ENCODE measurements around the gene SULF2. TPM values are rescaled to one million over a fixed set of nuclear protein-coding genes. Genes with fewer than 3 reads are reported as not detected.
A peak's percentile ranks its signal among the peaks of the same experiment; 100 is the strongest.

SULF2 gene
- total RNA-seq, 1 experiment from 2014 or later, result 82.2 TPM

DNA sequence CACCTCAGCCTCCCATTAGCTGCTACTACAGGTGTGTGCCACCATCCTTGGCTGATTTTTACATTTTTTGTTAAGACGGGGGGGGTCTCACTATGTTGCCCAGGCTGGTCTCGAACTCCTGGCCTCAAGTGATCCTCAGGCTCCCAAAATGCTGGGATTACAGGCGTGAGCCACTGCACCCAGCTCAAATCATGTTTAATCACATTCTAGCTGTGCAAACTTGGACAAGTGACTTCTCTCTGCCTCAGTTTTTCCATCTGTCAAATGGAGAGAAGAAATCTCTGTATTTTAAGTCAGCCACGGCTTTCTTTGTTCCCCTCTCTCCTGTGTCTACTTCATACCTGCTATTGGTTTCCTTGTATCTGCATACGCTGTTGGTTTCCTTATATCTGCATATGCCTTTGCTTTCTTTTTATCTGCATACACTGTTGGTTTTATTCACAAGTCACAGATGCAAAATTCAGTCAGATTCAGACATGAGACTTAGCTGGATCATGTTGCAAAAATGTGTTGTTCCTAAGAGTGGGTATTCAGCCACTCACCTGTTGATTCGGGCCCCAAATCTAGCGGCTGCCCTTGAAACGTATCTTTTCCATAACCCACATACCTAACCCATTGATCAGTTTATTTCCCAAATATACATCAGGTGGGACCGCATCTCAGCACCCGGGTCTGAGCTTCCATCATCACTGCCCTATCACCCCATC, 30.2 kb downstream of the SULF2 start:
- Mint-ChIP-seq H3K27me3 (ENCODE audit: insufficient read depth, unreplicated experiment) (no peaks in the 10 kb centered on the region), H3K27ac (ENCODE audit: low read depth, unreplicated experiment) (no peak overlapping the region), H3K4me1 (ENCODE audit: insufficient read depth, unreplicated experiment) (no peaks in the 10 kb centered on the region), H3K36me3 (ENCODE audit: insufficient read depth, unreplicated experiment) (peaks cover 88% of the 10 kb centered on the region), H3K9me3 (ENCODE audit: unreplicated experiment) (no peaks in the 10 kb centered on the region), H3K4me3 (ENCODE audit: unreplicated experiment) (no peak overlapping the region)
- ChIA-PET CTCF (interaction anchor here (0.6 to 1.5 kb wide), 2 partner anchors 9 to 425 kb away, joined by 3 to 4 read pairs; no protein-coding TSS in a partner anchor), POLR2A (interaction anchor here (0.7 kb wide), 1 partner anchor 78 kb away, joined by 3 read pairs; no protein-coding TSS in a partner anchor)
- TSS peak; percentile 20 for BruUV-seq (replicated peaks)
- DNase-seq (ENCODE audit: unreplicated experiment), result no peak
- intact Hi-C loops (cut with micrococcal nuclease), result no loop called here
- TF ChIP-seq, protein P1, sequence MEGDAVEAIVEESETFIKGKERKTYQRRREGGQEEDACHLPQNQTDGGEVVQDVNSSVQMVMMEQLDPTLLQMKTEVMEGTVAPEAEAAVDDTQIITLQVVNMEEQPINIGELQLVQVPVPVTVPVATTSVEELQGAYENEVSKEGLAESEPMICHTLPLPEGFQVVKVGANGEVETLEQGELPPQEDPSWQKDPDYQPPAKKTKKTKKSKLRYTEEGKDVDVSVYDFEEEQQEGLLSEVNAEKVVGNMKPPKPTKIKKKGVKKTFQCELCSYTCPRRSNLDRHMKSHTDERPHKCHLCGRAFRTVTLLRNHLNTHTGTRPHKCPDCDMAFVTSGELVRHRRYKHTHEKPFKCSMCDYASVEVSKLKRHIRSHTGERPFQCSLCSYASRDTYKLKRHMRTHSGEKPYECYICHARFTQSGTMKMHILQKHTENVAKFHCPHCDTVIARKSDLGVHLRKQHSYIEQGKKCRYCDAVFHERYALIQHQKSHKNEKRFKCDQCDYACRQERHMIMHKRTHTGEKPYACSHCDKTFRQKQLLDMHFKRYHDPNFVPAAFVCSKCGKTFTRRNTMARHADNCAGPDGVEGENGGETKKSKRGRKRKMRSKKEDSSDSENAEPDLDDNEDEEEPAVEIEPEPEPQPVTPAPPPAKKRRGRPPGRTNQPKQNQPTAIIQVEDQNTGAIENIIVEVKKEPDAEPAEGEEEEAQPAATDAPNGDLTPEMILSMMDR (IDR thresholded peaks at IDR 0.05; ENCODE audit: unreplicated experiment), result no peak

DNA sequence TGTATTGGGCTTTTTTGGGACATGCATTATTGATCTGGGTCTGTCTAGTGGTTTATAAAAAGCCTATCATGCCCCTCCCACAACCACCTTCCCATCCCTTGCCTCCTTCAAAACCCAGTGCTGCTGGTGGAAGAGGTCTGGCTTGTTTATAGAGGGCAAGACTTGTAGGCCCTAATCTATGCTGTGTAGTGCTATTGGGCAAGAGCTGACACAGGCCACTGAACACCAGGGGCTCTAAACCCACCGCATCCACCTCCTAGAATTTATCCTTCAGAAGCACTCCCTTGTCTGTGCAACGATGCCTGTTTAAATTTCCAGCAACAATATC, 30.9 kb downstream of the SULF2 start:
- BruUV-seq (replicated peaks), result no TSS peak
- Mint-ChIP-seq H3K9me3 (ENCODE audit: unreplicated experiment) (no peaks in the 10 kb centered on the region), H3K27me3 (ENCODE audit: insufficient read depth, unreplicated experiment) (no peaks in the 10 kb centered on the region), H3K4me3 (ENCODE audit: unreplicated experiment) (no peak overlapping the region), H3K27ac (ENCODE audit: low read depth, unreplicated experiment) (no peak overlapping the region), H3K4me1 (ENCODE audit: insufficient read depth, unreplicated experiment) (no peaks in the 10 kb centered on the region), H3K36me3 (ENCODE audit: insufficient read depth, unreplicated experiment) (peaks cover 90% of the 10 kb centered on the region)
- DNase-seq (ENCODE audit: unreplicated experiment), result no peak
- TF ChIP-seq, protein P1 (IDR thresholded peaks at IDR 0.05; ENCODE audit: unreplicated experiment), result no peak
- intact Hi-C loops (cut with micrococcal nuclease), result no loop called here
- ChIA-PET CTCF (no interaction called here), POLR2A (no interaction called here)

DNA sequence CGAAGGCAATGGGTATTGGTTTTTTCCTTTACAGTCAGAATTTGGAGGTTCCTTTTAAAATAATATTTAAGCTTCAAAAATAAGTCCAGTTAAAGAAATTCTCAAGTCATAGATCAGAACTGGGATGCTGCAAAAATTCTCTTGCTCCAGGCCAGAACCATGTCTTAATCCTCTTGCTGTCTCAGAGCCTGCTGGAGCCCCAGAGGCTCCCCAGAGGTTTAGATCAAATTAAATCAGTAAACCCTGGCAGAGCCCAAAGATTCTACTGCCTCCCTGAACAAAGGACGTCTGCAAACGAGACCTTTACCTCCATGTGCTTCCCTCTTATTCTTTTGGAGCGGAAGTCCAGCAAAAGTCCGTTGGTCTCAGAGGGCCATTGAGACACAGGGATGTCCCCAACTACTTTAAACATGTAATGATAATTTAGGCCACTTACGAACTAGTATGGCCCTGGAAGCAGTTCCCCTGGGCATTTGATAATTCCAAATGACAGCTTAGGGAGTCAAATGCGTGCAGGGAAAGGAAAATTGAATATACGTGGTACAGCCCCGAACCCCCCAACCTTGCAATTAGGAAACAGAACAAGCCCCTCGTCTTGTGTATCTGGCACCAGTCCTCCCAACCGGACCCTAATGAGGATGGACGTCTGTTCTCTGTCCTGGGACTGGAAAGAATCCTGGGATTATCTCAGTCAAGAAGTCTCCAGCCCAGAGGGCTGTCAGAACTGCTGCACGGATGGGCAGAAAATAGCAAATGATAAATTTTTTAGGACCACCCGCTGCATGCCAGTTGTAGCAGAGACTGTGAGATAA, 31.5 kb downstream of the SULF2 start:
- no TSS peak for BruUV-seq (replicated peaks)
- ChIA-PET CTCF (no interaction called here), POLR2A (no interaction called here)
- intact Hi-C loops (cut with micrococcal nuclease), result no loop called here
- H3K27me3 Mint-ChIP-seq (ENCODE audit: insufficient read depth, unreplicated experiment), result no peaks in the 10 kb centered on the region
- no peak overlapping the region for H3K4me3 Mint-ChIP-seq (ENCODE audit: unreplicated experiment)
- peaks cover 91% of the 10 kb centered on the region for H3K36me3 Mint-ChIP-seq (ENCODE audit: insufficient read depth, unreplicated experiment)
- H3K4me1 Mint-ChIP-seq (ENCODE audit: insufficient read depth, unreplicated experiment), result no peaks in the 10 kb centered on the region
- TF ChIP-seq, protein P1 (IDR thresholded peaks at IDR 0.05; ENCODE audit: unreplicated experiment), result no peak
- DNase-seq (ENCODE audit: unreplicated experiment), result no peak
- no peaks in the 10 kb centered on the region for H3K9me3 Mint-ChIP-seq (ENCODE audit: unreplicated experiment)
- H3K27ac Mint-ChIP-seq (ENCODE audit: low read depth, unreplicated experiment), result no peak overlapping the region

DNA sequence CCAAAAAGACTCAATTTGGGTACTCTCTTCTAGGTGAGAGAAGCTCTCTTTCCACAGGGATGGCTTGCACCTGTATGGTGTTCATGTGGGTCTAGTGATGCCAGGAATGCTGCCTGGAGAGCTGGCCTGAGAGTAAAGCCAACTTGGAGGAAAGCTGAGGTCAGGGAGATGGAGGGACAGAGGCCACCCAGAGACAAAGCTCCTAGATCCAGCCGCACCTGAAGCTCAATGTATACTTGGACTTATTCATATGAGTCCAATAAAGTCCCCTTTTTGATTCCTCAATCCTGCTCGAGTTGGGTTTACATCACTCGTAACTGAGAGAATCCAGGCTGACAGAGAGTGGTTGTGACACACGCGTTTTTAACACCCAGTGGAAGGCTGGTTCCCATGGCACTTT, 33.8 kb downstream of the SULF2 start:
- no peak for DNase-seq (ENCODE audit: unreplicated experiment)
- no TSS peak for BruUV-seq (replicated peaks)
- CTCF ChIA-PET, result interaction anchor here (0.6 to 1.1 kb wide), 4 partner anchors 12 to 60 kb away, joined by 3 to 6 read pairs (median 4); no protein-coding TSS in a partner anchor
- Mint-ChIP-seq H3K27me3 (ENCODE audit: insufficient read depth, unreplicated experiment) (no peaks in the 10 kb centered on the region), H3K4me1 (ENCODE audit: insufficient read depth, unreplicated experiment) (no peaks in the 10 kb centered on the region), H3K36me3 (ENCODE audit: insufficient read depth, unreplicated experiment) (peaks cover 77% of the 10 kb centered on the region), H3K27ac (ENCODE audit: low read depth, unreplicated experiment) (no peak overlapping the region), H3K9me3 (ENCODE audit: unreplicated experiment) (no peaks in the 10 kb centered on the region), H3K4me3 (ENCODE audit: unreplicated experiment) (no peak overlapping the region)
- POLR2A ChIA-PET, result interaction anchor here (0.6 kb wide), 1 partner anchor 285 kb away, joined by 3 read pairs; no protein-coding TSS in a partner anchor
- intact Hi-C loops (cut with micrococcal nuclease), result no loop called here
- TF ChIP-seq, protein P1 (IDR thresholded peaks at IDR 0.05; ENCODE audit: unreplicated experiment), result no peak
